Measurements from ENCODE around the gene GPR87. TPM values are rescaled to one million over a fixed set of nuclear protein-coding genes. Genes with fewer than 3 reads are reported as not detected.
A peak's percentile ranks its signal among the peaks of the same experiment; 100 is the strongest.

GPR87 gene
- total RNA-seq, 1 donor from 2014 or later: 0.24 TPM

DNA sequence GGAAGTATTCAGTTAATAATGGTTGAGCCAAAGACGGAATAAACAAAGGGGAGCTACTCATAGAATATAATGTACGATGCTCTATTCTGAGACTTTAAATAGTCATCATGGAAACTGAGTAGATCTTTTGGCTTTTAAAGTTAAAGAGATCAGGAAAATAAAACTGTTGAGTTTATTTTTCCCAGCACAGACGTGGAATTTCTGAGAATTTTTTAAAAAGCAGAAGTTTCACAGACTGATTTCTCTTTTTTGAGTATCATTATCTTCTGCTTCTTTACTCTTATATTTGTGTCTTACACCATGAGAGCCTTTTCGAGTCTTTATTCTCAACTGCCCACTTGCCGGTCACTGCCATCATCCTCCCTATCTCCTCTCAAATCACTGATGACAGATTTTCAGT, 51.5 kb downstream of the GPR87 start:
- Histone ChIP-seq H3K4me1 (peaks cover 7% of the 10 kb centered on the region), H3K36me3 (no peaks in the 10 kb centered on the region), H3K9me3 (no peaks in the 10 kb centered on the region), H3K27ac (peak overlapping the region; percentile 63), H3K27me3 (ENCODE audit: low read depth) (no peaks in the 10 kb centered on the region), H3K4me3 (no peak overlapping the region)
- TF ChIP-seq, protein P1, sequence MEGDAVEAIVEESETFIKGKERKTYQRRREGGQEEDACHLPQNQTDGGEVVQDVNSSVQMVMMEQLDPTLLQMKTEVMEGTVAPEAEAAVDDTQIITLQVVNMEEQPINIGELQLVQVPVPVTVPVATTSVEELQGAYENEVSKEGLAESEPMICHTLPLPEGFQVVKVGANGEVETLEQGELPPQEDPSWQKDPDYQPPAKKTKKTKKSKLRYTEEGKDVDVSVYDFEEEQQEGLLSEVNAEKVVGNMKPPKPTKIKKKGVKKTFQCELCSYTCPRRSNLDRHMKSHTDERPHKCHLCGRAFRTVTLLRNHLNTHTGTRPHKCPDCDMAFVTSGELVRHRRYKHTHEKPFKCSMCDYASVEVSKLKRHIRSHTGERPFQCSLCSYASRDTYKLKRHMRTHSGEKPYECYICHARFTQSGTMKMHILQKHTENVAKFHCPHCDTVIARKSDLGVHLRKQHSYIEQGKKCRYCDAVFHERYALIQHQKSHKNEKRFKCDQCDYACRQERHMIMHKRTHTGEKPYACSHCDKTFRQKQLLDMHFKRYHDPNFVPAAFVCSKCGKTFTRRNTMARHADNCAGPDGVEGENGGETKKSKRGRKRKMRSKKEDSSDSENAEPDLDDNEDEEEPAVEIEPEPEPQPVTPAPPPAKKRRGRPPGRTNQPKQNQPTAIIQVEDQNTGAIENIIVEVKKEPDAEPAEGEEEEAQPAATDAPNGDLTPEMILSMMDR (IDR thresholded peaks at IDR 0.05): no peak
- intact Hi-C loops (cut with DNase I): no loop called here
- DNase-seq (no peak), ATAC-seq (peak in 1 of 2 donors; percentile 43)

DNA sequence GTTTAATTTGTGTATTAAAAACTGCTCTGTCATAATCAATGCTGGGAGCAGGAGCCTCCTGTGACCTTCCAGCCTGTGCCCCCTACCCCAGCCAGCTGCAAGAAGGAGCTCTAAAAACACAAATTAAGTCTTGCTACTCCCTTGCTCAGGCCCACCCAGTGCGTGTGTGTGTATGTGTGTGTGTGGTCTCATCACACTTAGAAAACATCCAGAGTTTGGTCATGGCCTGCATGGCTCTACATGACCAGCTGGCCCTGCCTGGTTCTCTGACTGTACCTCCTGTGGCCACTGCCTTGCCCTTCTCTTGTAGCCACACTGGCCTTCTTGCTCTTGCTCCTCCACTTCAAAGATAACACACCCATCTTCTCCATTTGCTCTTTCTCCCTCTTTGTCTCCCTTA, 52.0 kb downstream of the GPR87 start:
- intact Hi-C loops (cut with DNase I): no loop called here
- H3K36me3 ChIP-seq: no peaks in the 10 kb centered on the region
- DNase-seq (no peak), ATAC-seq (peak in 1 of 2 donors; percentile 54)
- H3K27ac ChIP-seq: no peak overlapping the region
- TF ChIP-seq, protein P1 (IDR thresholded peaks at IDR 0.05): no peak
- no peaks in the 10 kb centered on the region for H3K27me3 ChIP-seq (ENCODE audit: low read depth)
- H3K9me3 ChIP-seq: no peaks in the 10 kb centered on the region
- no peak overlapping the region for H3K4me3 ChIP-seq
- peaks cover 7% of the 10 kb centered on the region for H3K4me1 ChIP-seq

DNA sequence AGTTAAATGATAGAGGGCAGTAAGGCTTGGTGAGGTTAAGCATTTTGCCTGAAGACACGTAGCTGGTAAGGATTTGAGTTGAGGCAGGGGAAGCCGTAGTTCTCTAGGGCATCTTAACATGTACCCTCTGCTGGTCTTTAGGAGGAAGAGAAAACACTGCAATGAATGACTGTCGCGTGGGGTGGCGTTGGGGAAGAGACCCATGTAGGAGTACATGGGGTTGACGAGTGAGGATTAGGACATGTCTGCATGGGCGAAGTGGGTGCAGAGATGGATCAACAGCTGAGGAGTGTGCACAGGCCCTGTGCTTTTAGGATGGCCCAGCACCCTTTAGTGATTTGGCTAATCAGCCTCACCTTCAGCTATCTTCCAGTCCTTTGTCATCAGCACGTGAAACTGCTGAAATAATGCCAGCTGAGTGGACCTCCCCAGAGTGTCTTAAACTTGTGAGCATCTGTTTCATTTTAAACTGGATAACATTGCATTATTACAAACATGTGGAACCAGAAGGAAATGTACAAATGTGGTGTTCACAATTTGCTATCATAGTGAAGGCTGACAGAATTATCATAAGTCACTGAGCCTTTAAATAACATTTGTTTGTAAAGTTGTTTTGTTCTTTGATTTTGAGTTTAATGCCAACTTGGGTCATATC, 53.6 kb downstream of the GPR87 start:
- ATAC-seq (no peak), DNase-seq (no peak)
- TF ChIP-seq, protein P1 (IDR thresholded peaks at IDR 0.05): no peak
- Histone ChIP-seq H3K9me3 (no peaks in the 10 kb centered on the region), H3K27ac (no peak overlapping the region), H3K4me1 (peaks cover 7% of the 10 kb centered on the region), H3K27me3 (ENCODE audit: low read depth) (no peaks in the 10 kb centered on the region), H3K4me3 (no peak overlapping the region), H3K36me3 (no peaks in the 10 kb centered on the region)
- intact Hi-C loops (cut with DNase I): no loop called here

DNA sequence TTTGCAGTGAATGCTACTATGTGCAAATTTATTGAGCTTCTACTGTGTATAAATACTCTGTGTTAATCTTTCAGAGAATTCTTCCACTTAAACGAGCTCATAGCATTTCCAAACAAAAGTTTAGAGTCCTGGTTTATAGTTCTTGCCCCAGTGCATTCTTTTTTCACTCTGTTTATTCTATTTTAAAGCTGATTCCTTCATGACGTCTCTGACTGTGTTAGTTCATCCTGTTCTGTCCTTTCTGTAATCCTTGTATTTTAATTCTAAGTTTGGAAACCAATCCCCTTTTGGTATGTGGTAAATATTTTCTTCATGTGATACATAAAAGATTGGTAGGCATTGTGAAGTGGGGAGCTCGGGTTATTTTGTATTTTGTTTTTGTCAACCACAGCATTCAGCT, 57.0 kb downstream of the GPR87 start:
- intact Hi-C loops (cut with DNase I): no loop called here
- Histone ChIP-seq H3K9me3 (no peaks in the 10 kb centered on the region), H3K4me1 (no peaks in the 10 kb centered on the region), H3K27me3 (ENCODE audit: low read depth) (no peaks in the 10 kb centered on the region), H3K27ac (no peak overlapping the region), H3K36me3 (no peaks in the 10 kb centered on the region), H3K4me3 (no peak overlapping the region)
- no peak for ATAC-seq
- TF ChIP-seq, protein P1 (IDR thresholded peaks at IDR 0.05): no peak
- no peak for DNase-seq

DNA sequence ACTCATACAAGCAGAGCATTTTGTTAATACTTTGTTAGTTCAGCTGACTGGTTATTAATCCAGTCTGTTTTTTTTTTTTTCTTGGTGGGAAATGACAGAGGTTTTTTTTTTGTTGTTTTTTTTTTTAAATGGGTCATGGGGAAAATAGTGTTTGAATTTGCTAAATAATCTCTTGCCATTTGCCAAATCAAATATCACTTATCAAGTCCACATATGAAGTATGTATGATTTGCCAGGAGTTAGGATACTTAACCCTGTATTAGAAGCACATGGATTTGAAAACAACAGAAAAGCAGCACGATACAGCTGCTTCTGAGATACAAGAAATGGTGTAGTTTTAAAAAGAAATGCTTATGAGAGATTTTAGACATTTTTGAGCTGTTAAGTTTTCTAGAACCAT, 59.9 kb downstream of the GPR87 start:
- DNase-seq (no peak), ATAC-seq (no peak)
- intact Hi-C loops (cut with DNase I): no loop called here
- no peaks in the 10 kb centered on the region for H3K9me3 ChIP-seq
- H3K36me3 ChIP-seq: no peaks in the 10 kb centered on the region
- TF ChIP-seq, protein P1 (IDR thresholded peaks at IDR 0.05): no peak
- H3K4me1 ChIP-seq: no peaks in the 10 kb centered on the region
- H3K27ac ChIP-seq: no peak overlapping the region
- no peaks in the 10 kb centered on the region for H3K27me3 ChIP-seq (ENCODE audit: low read depth)
- no peak overlapping the region for H3K4me3 ChIP-seq

Data from lower lobe of right lung (tissue), 2 donors.